HG02588 (cell line): ENCODE results near the gene CCDC28B.

Source experiments
- ATAC-seq: cut with Tn5 transposase; IDR thresholded peaks from one replicate; pipeline ENCODE4 v1.9.1; 2021; ENCODE audit warnings: mild to moderate bottlenecking, moderate library complexity; ENCODE audit not compliant: unreplicated experiment

The CCDC28B gene

DNA sequence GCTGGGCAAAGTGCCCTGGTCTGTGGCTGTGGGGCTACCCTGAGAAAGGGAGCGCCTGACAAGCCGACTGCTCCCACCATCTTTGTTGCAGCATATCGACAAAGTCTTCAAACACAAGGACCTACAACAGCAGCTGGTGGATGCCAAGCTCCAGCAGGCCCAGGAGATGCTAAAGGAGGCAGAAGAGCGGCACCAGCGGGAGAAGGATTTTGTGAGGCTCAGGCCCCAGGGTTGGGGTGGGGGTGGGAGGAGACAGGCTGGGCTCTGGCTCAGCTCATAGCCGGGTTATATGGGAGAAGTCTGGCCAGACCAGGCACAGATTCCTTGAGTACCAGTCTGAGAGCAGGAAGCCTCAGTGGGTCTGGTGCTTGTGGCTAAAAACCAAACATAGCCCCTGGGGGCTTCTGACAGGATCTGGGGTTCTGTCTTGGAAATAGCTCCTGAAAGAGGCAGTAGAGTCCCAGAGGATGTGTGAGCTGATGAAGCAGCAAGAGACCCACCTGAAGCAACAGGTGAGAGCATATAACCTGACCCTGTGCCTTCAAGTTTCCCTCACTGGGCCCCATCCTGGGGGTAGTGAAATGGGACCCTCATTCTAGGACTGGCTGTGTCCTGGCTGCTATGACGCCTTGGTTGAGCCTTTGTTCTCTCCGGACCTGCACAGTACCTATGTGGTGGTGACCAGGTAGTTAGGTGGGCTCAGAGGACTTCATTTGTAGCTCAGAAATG, 8.0 kb upstream of the CCDC28B start:
- ATAC-seq, result no peak

DNA sequence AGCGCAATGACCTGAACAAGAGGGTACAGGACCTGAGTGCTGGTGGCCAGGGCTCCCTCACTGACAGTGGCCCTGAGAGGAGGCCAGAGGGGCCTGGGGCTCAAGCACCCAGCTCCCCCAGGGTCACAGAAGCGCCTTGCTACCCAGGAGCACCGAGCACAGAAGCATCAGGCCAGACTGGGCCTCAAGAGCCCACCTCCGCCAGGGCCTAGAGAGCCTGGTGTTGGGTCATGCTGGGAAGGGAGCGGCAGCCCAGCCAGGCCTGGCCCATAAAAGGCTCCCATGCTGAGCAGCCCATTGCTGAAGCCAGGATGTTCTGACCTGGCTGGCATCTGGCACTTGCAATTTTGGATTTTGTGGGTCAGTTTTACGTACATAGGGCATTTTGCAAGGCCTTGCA, 5.4 kb upstream of the CCDC28B start:
- no peak for ATAC-seq

GRCh38 chr1:32195531-32195930, 4.9 kb upstream of the CCDC28B start:
- ATAC-seq, result no peak

DNA sequence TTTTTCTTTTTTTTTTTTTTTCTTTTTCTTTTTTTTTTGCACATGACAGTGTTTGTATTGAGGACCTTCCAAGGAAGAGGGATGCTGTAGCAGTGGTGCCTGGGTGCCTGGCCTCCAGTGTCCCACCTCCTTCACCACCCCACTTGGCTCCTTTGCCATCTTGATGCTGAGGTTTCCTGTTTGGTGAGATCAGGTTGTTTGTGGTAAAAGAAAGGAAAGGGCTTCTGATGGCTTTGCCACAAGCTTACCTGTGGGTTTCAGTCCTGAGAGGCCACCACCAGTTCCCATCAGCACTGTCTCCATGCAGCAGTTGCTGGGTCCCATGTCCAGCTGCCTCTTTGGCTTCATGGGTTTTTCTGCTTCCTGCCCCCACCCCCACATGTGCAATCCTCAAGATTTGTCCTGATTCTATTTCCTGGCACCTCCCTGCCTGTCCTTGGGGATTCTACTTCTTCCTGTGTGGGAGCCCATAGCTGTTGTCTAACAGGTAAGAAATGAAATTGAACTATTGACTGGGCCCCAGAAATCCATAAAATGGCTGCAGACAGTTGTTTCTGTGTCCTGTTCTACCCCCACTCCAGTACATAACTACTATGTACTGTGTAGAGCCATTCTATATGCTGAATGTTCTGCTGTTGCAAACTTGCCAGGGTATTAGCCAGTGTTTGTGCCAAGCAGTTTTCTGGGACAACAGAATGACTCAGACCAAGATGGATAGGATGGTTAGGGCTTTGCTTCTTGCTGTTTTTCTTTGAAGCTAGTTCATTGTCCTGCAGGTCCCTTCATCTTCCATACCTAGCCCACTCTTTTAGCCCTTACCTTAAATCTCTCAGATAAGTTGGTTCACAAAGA, 4.2 kb upstream of the CCDC28B start:
- ATAC-seq, result no peak

DNA sequence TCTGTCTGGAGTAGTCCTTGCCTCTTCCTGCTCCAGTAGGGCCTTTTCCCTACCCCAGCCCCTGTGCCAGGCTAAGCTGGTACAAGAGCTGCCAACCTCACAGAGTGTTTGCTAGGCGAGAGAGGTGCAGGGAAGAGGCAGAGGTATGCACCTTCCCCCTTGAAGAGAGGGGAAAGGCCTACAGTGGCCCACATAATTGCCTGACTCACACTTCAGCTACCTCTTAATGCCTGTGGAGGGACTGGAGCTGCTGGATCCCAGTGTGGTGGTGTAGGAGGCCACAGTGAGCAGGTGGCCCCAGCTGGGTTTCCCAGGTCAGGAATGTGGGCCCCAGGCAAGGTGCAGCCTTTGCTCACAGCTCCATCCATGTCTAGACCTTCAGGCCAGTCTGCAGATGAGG, 3.3 kb upstream of the CCDC28B start:
- ATAC-seq, result no peak

GRCh38 chr1:32197837-32198236, 2.6 kb upstream of the CCDC28B start:
- no peak for ATAC-seq

DNA sequence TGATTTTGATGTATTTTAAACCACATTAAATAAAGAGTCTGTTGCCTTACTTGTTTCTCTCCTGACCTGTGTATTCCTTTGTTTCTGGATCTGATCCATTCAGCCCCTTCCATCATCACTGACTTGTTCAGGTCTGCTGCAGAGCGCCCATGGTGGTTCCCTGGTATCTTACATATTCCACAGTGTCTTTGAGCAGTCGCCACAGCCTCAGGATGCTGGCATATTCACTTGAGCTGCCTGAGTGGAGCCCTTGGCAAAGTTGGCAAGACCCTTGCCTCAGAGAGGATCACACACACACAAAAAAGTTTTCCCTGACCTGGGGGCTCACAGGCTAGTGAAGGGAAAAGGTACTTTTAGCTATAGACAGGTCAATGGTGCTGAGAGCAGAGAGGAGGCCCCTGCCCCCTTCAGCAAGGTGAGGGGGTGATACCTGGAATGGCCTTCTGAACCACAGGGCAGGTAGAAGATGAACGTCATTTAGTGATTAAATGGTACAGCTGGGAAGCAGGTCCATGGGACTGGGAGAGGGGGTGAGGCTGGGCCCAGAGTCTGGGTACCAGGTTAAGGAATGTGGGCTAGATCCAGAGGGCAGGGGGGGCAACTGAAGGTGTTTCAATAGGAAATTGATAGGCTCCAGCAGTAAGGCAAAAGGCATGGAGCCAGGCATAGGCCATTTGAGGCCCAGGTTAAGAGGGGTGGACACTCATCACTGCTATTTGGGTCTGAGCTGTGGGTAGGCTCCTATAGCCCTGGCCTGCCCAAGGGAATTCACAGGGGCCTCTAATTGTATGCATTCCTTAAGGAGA, 2.0 kb upstream of the CCDC28B start:
- no peak for ATAC-seq

DNA sequence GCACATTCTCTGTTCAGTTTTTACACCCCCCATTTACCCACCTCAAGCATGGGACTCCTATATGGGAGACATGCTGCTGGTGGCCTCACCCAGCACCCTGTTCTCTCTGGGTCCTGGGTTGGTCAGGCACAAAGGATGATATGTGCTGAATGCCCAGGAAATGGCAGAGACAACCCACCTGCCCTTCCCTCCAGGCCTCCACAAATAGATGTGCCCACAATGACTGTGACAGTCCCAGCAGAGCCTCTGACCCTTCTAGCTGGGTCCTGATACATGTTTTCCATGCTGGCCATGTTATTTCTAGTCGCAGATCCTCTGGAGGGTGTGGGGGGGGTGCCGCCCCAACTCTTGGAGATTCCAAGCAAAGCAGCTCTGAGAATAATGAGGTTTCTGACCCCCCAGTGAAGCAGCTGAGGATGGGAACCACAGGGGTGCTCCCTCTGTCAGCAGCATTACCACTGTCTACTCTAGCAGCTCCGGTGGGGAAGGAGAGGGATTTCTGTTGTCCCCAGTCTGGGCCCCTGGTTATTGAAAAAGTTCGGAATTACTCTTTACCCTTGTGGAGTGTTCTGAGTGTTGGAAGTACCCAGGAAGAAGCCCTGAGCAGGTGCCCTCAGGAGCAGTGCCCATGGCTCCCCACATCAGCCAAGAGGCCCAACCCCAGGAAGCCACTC, 1.2 kb upstream of the CCDC28B start:
- no peak for ATAC-seq

- no peak for ATAC-seq
Observed at GRCh38 chr1:32199717-32200072, 700 bp upstream of the CCDC28B start.

- ATAC-seq, result peak; percentile 39
Observed at GRCh38 chr1:32201011-32201855, 838 bp downstream of the CCDC28B start.

- ATAC-seq, result no peak
Observed at GRCh38 chr1:32204943-32205361, 4.6 kb downstream of the CCDC28B start.

GRCh38 chr1:32205401-32206370, 5.3 kb downstream of the CCDC28B start, which contains the start of gene IQCC:
TSS of gene IQCC (plus strand) at chr1:32205671. CDS start at chr1:32205682, 11 bp downstream.
- peak; percentile 52 for ATAC-seq

GRCh38 chr1:32208469-32208868, 8.1 kb downstream of the CCDC28B start:
- ATAC-seq, result no peak

DNA sequence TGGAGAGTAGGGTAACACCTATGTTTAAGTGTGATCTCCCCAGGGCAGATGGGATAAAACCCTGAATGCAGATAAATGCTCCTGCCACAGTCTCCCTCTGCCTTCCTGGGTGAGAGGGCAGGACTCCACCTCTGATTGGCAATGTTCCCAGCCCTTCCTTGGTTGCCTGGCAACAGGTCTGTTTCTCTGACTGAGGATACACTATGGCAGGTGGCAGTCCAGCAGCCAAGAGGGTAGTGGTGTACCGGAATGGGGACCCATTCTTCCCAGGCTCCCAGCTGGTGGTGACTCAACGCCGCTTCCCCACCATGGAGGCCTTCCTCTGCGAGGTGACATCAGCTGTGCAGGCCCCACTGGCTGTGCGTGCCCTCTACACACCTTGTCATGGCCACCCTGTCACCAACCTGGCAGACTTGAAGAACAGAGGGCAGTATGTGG, 8.5 kb downstream of the CCDC28B start, which contains the start of gene DCDC2B:
Gene DCDC2B, plus strand, starts transcription at position 199 of the 438 bp plus-strand sequence. Its CDS starts 5 bp downstream, at position 204.
- no peak for ATAC-seq

- no peak for ATAC-seq
Observed at GRCh38 chr1:32215629-32216480, 15.5 kb downstream of the CCDC28B start.

DNA sequence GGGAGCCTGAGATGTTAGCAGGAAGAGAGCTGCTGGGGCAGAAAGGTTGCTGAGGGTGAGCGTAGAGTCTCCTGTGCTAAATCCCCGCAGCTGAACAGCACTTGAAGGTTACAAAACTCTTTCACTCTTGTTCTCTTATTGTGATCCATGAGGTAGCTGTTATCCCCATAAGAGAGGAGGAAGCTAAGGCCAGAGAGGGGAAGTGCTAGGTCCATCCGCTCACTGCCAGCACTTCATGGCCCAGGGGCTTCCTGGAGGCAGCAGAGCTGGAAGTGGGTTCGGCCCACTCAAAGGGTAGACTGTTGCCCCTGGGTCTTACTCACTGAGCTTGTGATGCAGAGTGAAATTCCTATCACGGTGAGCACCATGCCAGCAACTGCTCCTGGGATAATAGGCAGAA, 16.2 kb downstream of the CCDC28B start:
- no peak for ATAC-seq

DNA sequence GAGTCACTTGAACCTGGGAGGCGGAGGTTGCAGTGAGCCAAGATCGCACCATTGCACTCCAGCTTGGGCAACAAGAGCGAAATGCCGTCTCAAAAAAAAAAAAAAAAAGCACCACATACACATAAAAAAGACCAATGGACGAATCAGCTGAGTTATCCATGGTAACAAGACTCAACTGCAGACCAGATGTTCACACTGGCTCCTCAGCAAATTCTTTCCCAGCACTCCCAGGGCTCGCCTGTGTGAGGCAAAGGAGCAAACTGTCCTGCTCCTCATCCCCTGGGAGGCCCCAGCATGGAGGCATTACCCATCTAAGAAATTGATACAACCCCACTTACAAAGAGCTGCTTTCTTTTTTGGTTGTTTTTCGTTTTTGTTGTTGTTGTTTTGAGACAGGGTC, 18.6 kb downstream of the CCDC28B start:
- no peak for ATAC-seq
